Measurements from ENCODE around the gene MYO3B.

- TF ChIP-seq EZH2 (IDR thresholded peaks at IDR 0.05; ENCODE audit: insufficient read depth, poor library complexity, severe bottlenecking) (no peak), EZH2phosphoT487 (IDR thresholded peaks at IDR 0.05; ENCODE audit: insufficient read depth, low read depth) (no peak)
These were observed 51.2 kb downstream of the MYO3B start for GRCh38 chr2:170229125-170229524.

All from GM23248 (cell line).